Neural cell (in vitro differentiated cells): Measurements from ENCODE around the gene PLEKHG3. TPM values are rescaled to one million over a fixed set of nuclear protein-coding genes. Genes with fewer than 3 reads are reported as not detected.

Source experiments
- H2AFZ ChIP-seq: fragments of 200-600, 300-800 bp; sonication (generic), shearing (Covaris generic); 2 replicates; pipeline ENCODE4 v1.6.0; 2014; ENCODE audit warnings: low read depth, mild to moderate bottlenecking, antibody characterized with exemption, low read length, moderate library complexity
- H3F3A ChIP-seq: fragments of 200-600 bp; shearing (Covaris generic); 2 replicates; pipeline ENCODE4 v1.6.1; 2016; ENCODE audit warnings: mild to moderate bottlenecking, moderate library complexity, mixed read lengths, antibody characterized with exemption, low read length; ENCODE audit not compliant: insufficient read depth, poor library complexity, severe bottlenecking
- H3K27ac ChIP-seq: fragments of 200-600, 300-800 bp; sonication (generic), shearing (Covaris generic); 2 replicates; pipeline ENCODE4 v1.5.1; 2014; ENCODE audit warnings: mild to moderate bottlenecking, low read length, moderate library complexity
- H3K27me3 ChIP-seq: fragments of 300-800, 200-600 bp; sonication (generic), shearing (Covaris generic); 2 replicates; pipeline ENCODE4 v1.6.0; 2014; ENCODE audit warnings: mild to moderate bottlenecking, low read depth, low read length, moderate library complexity; ENCODE audit not compliant: insufficient read depth
- H3K36me3 ChIP-seq: fragments of 300-800, 200-600 bp; sonication (generic), shearing (Covaris generic); 2 replicates; pipeline ENCODE4 v1.5.1; 2014; ENCODE audit warnings: mild to moderate bottlenecking, antibody characterized with exemption, low read length, moderate library complexity; ENCODE audit not compliant: insufficient read depth
- H3K4me2 ChIP-seq: fragments of 300-800, 200-600 bp; sonication (generic), shearing (Covaris generic); 2 replicates; pipeline ENCODE4 v1.6.0; 2014; ENCODE audit warnings: mild to moderate bottlenecking, low read length
- H3K4me3 ChIP-seq: fragments of 300-800, 200-600 bp; sonication (generic), shearing (Covaris generic); 2 replicates; pipeline ENCODE4 v1.5.1; 2014; ENCODE audit warnings: mild to moderate bottlenecking, low read length, moderate library complexity
- H3K79me2 ChIP-seq: fragments of 200-600 bp; shearing (Covaris generic); replicated peaks from 2 replicates; pipeline ENCODE4 v1.6.0; 2014; ENCODE audit warnings: mild to moderate bottlenecking, low read length, moderate library complexity; ENCODE audit not compliant: insufficient read depth
- H3K9ac ChIP-seq: fragments of 300-800, 200-600 bp; sonication (generic), shearing (Covaris generic); 2 replicates; pipeline ENCODE4 v1.6.1; 2016; ENCODE audit warnings: mild to moderate bottlenecking, low read length, mixed read lengths
- H3K9me2 ChIP-seq: fragments of 200-600 bp; shearing (Covaris generic); 2 replicates; pipeline ENCODE4 v1.6.1; 2016; ENCODE audit warnings: mild to moderate bottlenecking, low read length, mixed read lengths; ENCODE audit not compliant: insufficient read depth
- H3K9me3 ChIP-seq: fragments of 200-600, 300-800 bp; sonication (generic), shearing (Covaris generic); 2 replicates; pipeline ENCODE4 v1.6.1; 2016; ENCODE audit warnings: mild to moderate bottlenecking, mixed run types, low read length, moderate library complexity, mixed read lengths
- H4K20me1 ChIP-seq: fragments of 200-600 bp; shearing (Covaris generic); 2 replicates; pipeline ENCODE4 v1.6.1; 2016; ENCODE audit warnings: mild to moderate bottlenecking, mixed run types; ENCODE audit not compliant: insufficient read depth
- CTCF ChIP-seq: fragments of 450-650 bp; IDR thresholded peaks from 2 replicates; pipeline ENCODE4 v1.5.1; 2014; ENCODE audit warnings: antibody characterized with exemption, mild to moderate bottlenecking, moderate library complexity; ENCODE audit not compliant: poor library complexity, severe bottlenecking
- EP300 ChIP-seq: fragments of 450-650 bp; conservative IDR thresholded peaks from 2 replicates; pipeline ENCODE4 v1.6.1; 2014; ENCODE audit warnings: antibody characterized with exemption, mild to moderate bottlenecking, moderate library complexity; ENCODE audit not compliant: poor library complexity, severe bottlenecking
- EZH2 ChIP-seq: fragments of 200-600, 300-800 bp; shearing (Covaris generic), sonication (generic); IDR thresholded peaks from 2 replicates; pipeline ENCODE4 v1.6.1; 2014; ENCODE audit warnings: antibody characterized with exemption, low read length, borderline replicate concordance, mild to moderate bottlenecking; ENCODE audit not compliant: insufficient read depth, poor library complexity, severe bottlenecking
- MXI1 ChIP-seq: fragments of 450-650 bp; conservative IDR thresholded peaks from 2 replicates; pipeline ENCODE4 v1.6.1; 2014; ENCODE audit warnings: antibody characterized with exemption, mild to moderate bottlenecking; ENCODE audit not compliant: poor library complexity, severe bottlenecking
- POLR2AphosphoS5 ChIP-seq: IDR thresholded peaks from 2 replicates; pipeline ENCODE4 v1.6.1; 2012
- RAD21 ChIP-seq: fragments of 450-650 bp; conservative IDR thresholded peaks from 2 replicates; pipeline ENCODE4 v1.6.1; 2014; ENCODE audit warnings: antibody characterized with exemption, mild to moderate bottlenecking, moderate library complexity
- REST ChIP-seq: IDR thresholded peaks from 2 replicates; pipeline ENCODE4 v1.6.1; 2012; ENCODE audit warnings: borderline replicate concordance
- SMC3 ChIP-seq: fragments of 450-650 bp; conservative IDR thresholded peaks from 2 replicates; pipeline ENCODE4 v1.6.1; 2014; ENCODE audit warnings: antibody characterized with exemption, mild to moderate bottlenecking, moderate library complexity; ENCODE audit not compliant: poor library complexity
- TAF1 ChIP-seq: IDR thresholded peaks from 2 replicates; pipeline ENCODE4 v1.6.1; 2012; ENCODE audit warnings: low read depth
- polyA plus RNA-seq: library from polyadenylated mRNA; depleted of rRNA; stranded (reverse); fragments of >200 nt; gene quantifications from 2 replicates; pipeline ENCODE4 v1.2.3, GENCODE V29; 2014

PLEKHG3 gene
- polyA plus RNA-seq, 1 donor from 2014 or later, result 15.8 TPM

DNA sequence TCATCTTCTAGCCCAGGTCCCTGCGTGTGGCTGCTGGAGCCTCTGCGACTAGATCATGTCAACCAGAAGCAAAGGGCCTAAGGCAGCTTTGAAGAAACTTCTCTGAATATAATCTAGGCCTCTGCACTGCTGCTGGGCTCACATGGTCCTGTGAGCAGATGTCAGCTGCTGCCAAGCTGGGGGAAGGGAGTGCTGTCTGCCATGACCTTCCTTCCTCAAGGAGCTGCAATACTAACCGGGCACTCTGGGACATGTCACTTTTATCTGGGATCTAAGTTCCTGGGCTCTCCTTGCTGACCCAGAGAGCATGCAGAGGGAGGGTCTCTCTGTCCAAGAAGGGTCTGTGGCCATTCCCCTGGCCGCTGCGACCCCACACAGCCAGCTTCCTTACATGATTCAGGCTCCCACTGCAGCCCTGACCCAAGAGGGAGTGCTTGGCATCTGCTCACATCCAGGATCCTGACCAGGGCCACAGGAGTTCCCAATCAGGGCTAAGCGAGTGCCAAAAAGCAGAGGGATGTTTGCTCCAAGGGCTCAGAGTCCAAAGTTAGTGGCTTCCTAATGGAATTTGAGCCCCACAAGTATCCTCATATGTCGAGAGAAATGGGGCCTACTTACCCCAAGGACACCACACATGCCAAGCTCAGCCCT lies 74.0 kb downstream of the PLEKHG3 start:
- Histone ChIP-seq H3K9ac (no peak overlapping the region), H3K79me2 (no peaks in the 10 kb centered on the region), H3K27me3 (no peaks in the 10 kb centered on the region), H3K9me2 (no peaks in the 10 kb centered on the region), H3K36me3 (no peaks in the 10 kb centered on the region), H3K4me2 (no peak overlapping the region), H3F3A (no peaks in the 10 kb centered on the region), H2AFZ (no peak overlapping the region), H4K20me1 (no peaks in the 10 kb centered on the region), H3K27ac (no peak overlapping the region), H3K9me3 (no peaks in the 10 kb centered on the region), H3K4me3 (no peak overlapping the region)
- TF ChIP-seq MXI1, result no peak
- TF ChIP-seq RAD21, result no peak
- no peak for TF ChIP-seq CTCF
- no peak for TF ChIP-seq REST
- no peak for TF ChIP-seq POLR2AphosphoS5
- TF ChIP-seq TAF1, result no peak
- no peak for TF ChIP-seq EZH2

DNA sequence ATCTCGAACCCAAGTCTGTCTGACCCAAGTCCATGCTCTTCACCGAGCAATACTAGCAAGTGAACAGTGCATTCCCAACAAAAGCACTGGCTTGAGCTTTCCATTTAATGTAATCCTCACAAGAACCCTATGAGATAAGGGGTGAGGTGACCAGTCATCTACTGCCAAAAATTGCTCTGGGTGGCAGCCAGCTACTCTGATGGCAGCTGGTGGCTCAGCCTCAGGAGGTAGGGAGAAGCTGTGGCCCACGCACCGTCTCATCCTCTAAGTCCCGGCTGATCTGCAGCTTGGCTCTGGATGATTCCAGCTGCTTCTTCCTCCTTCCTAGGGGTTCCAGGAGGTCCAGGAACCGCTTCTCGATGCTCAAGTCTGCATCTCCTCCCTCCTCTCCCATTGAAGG lies 75.2 kb downstream of the PLEKHG3 start:
- Histone ChIP-seq H3K27ac (no peak overlapping the region), H3K9me2 (no peaks in the 10 kb centered on the region), H4K20me1 (no peaks in the 10 kb centered on the region), H3K36me3 (no peaks in the 10 kb centered on the region), H3K4me2 (no peak overlapping the region), H3F3A (no peaks in the 10 kb centered on the region), H3K79me2 (no peaks in the 10 kb centered on the region), H3K9ac (no peak overlapping the region), H2AFZ (no peak overlapping the region), H3K27me3 (no peaks in the 10 kb centered on the region), H3K9me3 (no peaks in the 10 kb centered on the region), H3K4me3 (no peak overlapping the region)
- TF ChIP-seq SMC3 (no peak), EZH2 (no peak), REST (no peak), POLR2AphosphoS5 (no peak), EP300 (no peak), CTCF (no peak), TAF1 (no peak), RAD21 (no peak), MXI1 (no peak)
